Activated naive CD8-positive, alpha-beta T cell treated with anti-CD3 and anti-CD28 coated beads for 36 hours (primary cell): ENCODE measurements around the gene AHSA1. TPM values are rescaled to one million over a fixed set of nuclear protein-coding genes. Genes with fewer than 3 reads are reported as not detected.
"Not testable (repeated sequence)": the region's sequence is repeated elsewhere in the genome, so short reads cannot be mapped to it uniquely, and the experiment has no call there.

ENCODE experiments used
- DNase-seq: peaks from one replicate; pipeline ENCODE4 v3.0.0; 2021
- H3K27ac Mint-ChIP-seq: one replicate; pipeline ENCODE4 v1.8.0; 2022; ENCODE audit warnings: mild to moderate bottlenecking, moderate library complexity, mixed read lengths
- H3K27me3 Mint-ChIP-seq: one replicate; pipeline ENCODE4 v1.8.0; 2022; ENCODE audit warnings: mild to moderate bottlenecking, mixed read lengths
- H3K36me3 Mint-ChIP-seq: one replicate; pipeline ENCODE4 v1.8.0; 2021; ENCODE audit warnings: mild to moderate bottlenecking, mixed read lengths
- H3K4me1 Mint-ChIP-seq: one replicate; pipeline ENCODE4 v1.8.0; 2021; ENCODE audit warnings: mixed read lengths
- H3K4me3 Mint-ChIP-seq: one replicate; pipeline ENCODE4 v1.8.0; 2022; ENCODE audit warnings: mild to moderate bottlenecking, moderate library complexity, mixed read lengths
- H3K9me3 Mint-ChIP-seq: one replicate; pipeline ENCODE4 v1.8.0; 2022; ENCODE audit warnings: mixed read lengths
- total RNA-seq, 2 experiments: library from RNA; stranded (reverse); gene quantifications; one replicate each; pipeline ENCODE4 v1.2.3, GENCODE V29; 2021

Gene AHSA1
- 100 to 1,000 TPM; 381 to 390 TPM for total RNA-seq

GRCh38 chr14:77457522-77458248 is at the start of gene AHSA1, which contains the start of gene VIPAS39:
Gene AHSA1 (plus strand): TSS chr14:77458093. CDS start chr14:77458190, 97 bp downstream.
Gene VIPAS39 (minus strand): TSS chr14:77457601. CDS start chr14:77454102, 3,499 bp downstream.
- Mint-ChIP-seq H3K4me3 (peak within 1 kb of the TSS; percentile 100), H3K27me3 (no peaks in the 10 kb centered on the region), H3K27ac (peak within 1 kb of the TSS; percentile 100), H3K9me3 (no peaks in the 10 kb centered on the region), H3K36me3 (peaks cover 40% of the 10 kb centered on the region), H3K4me1 (peaks cover 28% of the 10 kb centered on the region)
- peak; percentile 91 for DNase-seq

GRCh38 chr14:77409131-77409533 is 48.8 kb upstream of the AHSA1 start:
- H3K36me3 Mint-ChIP-seq = no peaks in the 10 kb centered on the region
- peaks cover 12% of the 10 kb centered on the region for H3K4me1 Mint-ChIP-seq
- H3K9me3 Mint-ChIP-seq = no peaks in the 10 kb centered on the region
- H3K4me3 Mint-ChIP-seq = no peak overlapping the region
- no peaks in the 10 kb centered on the region for H3K27me3 Mint-ChIP-seq
- no peak overlapping the region for H3K27ac Mint-ChIP-seq
- DNase-seq = no peak

- H3K27ac Mint-ChIP-seq, H3K36me3 Mint-ChIP-seq, DNase-seq, H3K4me1 Mint-ChIP-seq, H3K4me3 Mint-ChIP-seq, H3K27me3 Mint-ChIP-seq: not testable (repeated sequence)
- H3K9me3 Mint-ChIP-seq = peaks cover 19% of the 10 kb centered on the region
Observed at GRCh38 chr14:77415403-77416030, 42.4 kb upstream of the AHSA1 start.

DNA sequence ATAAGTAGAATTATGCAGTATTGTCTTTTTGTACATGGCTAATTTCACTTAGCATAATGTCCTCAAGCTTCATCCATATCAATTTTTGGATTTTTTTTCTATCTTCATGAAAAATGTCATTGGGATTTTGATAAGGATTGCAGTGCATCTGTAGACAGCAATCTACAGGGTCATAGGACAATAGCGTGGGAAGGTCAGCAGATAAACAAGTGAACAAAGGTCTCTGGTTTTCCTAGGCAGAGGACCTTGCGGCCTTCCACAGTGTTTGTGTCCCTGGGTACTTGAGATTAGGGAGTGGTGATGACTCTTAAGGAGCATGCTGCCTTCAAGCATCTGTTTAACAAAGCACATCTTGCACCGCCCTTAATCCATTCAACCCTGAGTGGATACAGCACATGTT is 41.8 kb upstream of the AHSA1 start:
- not testable (repeated sequence) for H3K27me3 Mint-ChIP-seq, H3K27ac Mint-ChIP-seq, H3K36me3 Mint-ChIP-seq, H3K4me3 Mint-ChIP-seq, H3K4me1 Mint-ChIP-seq, DNase-seq
- H3K9me3 Mint-ChIP-seq = peaks cover 20% of the 10 kb centered on the region

- no peak overlapping the region for H3K4me3 Mint-ChIP-seq
- no peak overlapping the region for H3K27ac Mint-ChIP-seq
- no peaks in the 10 kb centered on the region for H3K27me3 Mint-ChIP-seq
- no peak for DNase-seq
- peaks cover 17% of the 10 kb centered on the region for H3K36me3 Mint-ChIP-seq
- peaks cover 20% of the 10 kb centered on the region for H3K9me3 Mint-ChIP-seq
- H3K4me1 Mint-ChIP-seq = no peaks in the 10 kb centered on the region
Observed at GRCh38 chr14:77416836-77417235, 41.1 kb upstream of the AHSA1 start.

- no peak overlapping the region for H3K4me3 Mint-ChIP-seq
- H3K27me3 Mint-ChIP-seq = no peaks in the 10 kb centered on the region
- H3K27ac Mint-ChIP-seq = no peak overlapping the region
- no peak for DNase-seq
- H3K4me1 Mint-ChIP-seq = no peaks in the 10 kb centered on the region
- peaks cover 20% of the 10 kb centered on the region for H3K9me3 Mint-ChIP-seq
- peaks cover 48% of the 10 kb centered on the region for H3K36me3 Mint-ChIP-seq
Observed at GRCh38 chr14:77421201-77421600, 36.7 kb upstream of the AHSA1 start.

- Mint-ChIP-seq H3K27ac (no peak within 1 kb of the TSS), H3K36me3 (peaks cover 60% of the 10 kb centered on the region), H3K4me3 (no peak within 1 kb of the TSS), H3K4me1 (no peaks in the 10 kb centered on the region), H3K27me3 (no peaks in the 10 kb centered on the region), H3K9me3 (peaks cover 12% of the 10 kb centered on the region)
- no peak for DNase-seq
Observed at GRCh38 chr14:77423423-77423822, 34.5 kb upstream of the AHSA1 start, which contains the start of gene NOXRED1. Gene NOXRED1 (minus strand): TSS chr14:77423523. CDS start chr14:77422889, 634 bp downstream.

GRCh38 chr14:77424862-77425261 is 33.0 kb upstream of the AHSA1 start:
- H3K4me3 Mint-ChIP-seq = no peak overlapping the region
- H3K36me3 Mint-ChIP-seq = peaks cover 62% of the 10 kb centered on the region
- H3K27me3 Mint-ChIP-seq = no peaks in the 10 kb centered on the region
- no peak for DNase-seq
- no peaks in the 10 kb centered on the region for H3K4me1 Mint-ChIP-seq
- H3K27ac Mint-ChIP-seq = no peak overlapping the region
- H3K9me3 Mint-ChIP-seq = peaks cover 6% of the 10 kb centered on the region

GRCh38 chr14:77426396-77426795 is 31.5 kb upstream of the AHSA1 start:
- no peaks in the 10 kb centered on the region for H3K4me1 Mint-ChIP-seq
- no peak overlapping the region for H3K27ac Mint-ChIP-seq
- H3K4me3 Mint-ChIP-seq = no peak overlapping the region
- no peak for DNase-seq
- no peaks in the 10 kb centered on the region for H3K27me3 Mint-ChIP-seq
- no peaks in the 10 kb centered on the region for H3K9me3 Mint-ChIP-seq
- peaks cover 55% of the 10 kb centered on the region for H3K36me3 Mint-ChIP-seq

- Mint-ChIP-seq H3K27ac (no peak overlapping the region), H3K4me1 (no peaks in the 10 kb centered on the region), H3K9me3 (no peaks in the 10 kb centered on the region), H3K4me3 (no peak overlapping the region), H3K27me3 (no peaks in the 10 kb centered on the region), H3K36me3 (peaks cover 11% of the 10 kb centered on the region)
- no peak for DNase-seq
Observed at GRCh38 chr14:77436042-77436441, 21.9 kb upstream of the AHSA1 start.

DNA sequence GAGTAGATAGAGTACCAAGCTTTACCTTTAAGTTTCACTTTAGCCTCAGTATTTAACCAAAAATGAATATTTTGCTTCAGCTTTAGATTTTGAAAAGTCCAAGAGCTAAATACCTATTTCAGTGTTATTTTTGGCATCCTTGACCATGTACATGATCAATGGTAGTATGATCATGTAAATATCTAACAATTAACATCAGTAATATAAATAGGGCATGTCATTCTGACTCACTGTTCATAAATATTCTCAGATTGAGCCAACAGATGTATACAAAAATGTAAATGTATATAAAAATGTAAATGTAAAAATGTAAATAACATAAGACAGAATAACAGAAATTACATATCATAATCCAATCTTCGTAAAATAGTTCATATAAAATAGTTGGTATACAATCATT is 19.3 kb upstream of the AHSA1 start:
- Mint-ChIP-seq H3K36me3 (peaks cover 11% of the 10 kb centered on the region), H3K27me3 (no peaks in the 10 kb centered on the region), H3K27ac (no peak overlapping the region), H3K9me3 (no peaks in the 10 kb centered on the region), H3K4me3 (no peak overlapping the region), H3K4me1 (no peaks in the 10 kb centered on the region)
- no peak for DNase-seq

- H3K27ac Mint-ChIP-seq = no peak overlapping the region
- no peaks in the 10 kb centered on the region for H3K9me3 Mint-ChIP-seq
- DNase-seq = no peak
- H3K27me3 Mint-ChIP-seq = no peaks in the 10 kb centered on the region
- no peaks in the 10 kb centered on the region for H3K4me1 Mint-ChIP-seq
- peaks cover 16% of the 10 kb centered on the region for H3K36me3 Mint-ChIP-seq
- H3K4me3 Mint-ChIP-seq = no peak overlapping the region
Observed at GRCh38 chr14:77439861-77440260, 18.0 kb upstream of the AHSA1 start.

- Mint-ChIP-seq H3K36me3 (peaks cover 10% of the 10 kb centered on the region), H3K27me3 (no peaks in the 10 kb centered on the region), H3K27ac (no peak overlapping the region), H3K4me3 (no peak overlapping the region), H3K4me1 (no peaks in the 10 kb centered on the region), H3K9me3 (no peaks in the 10 kb centered on the region)
- DNase-seq = no peak
Observed at GRCh38 chr14:77442196-77442595, 15.7 kb upstream of the AHSA1 start.

GRCh38 chr14:77455966-77456640 is 1.8 kb upstream of the AHSA1 start:
- Mint-ChIP-seq H3K27ac (peak overlapping the region; percentile 100), H3K4me1 (peaks cover 22% of the 10 kb centered on the region), H3K36me3 (peaks cover 25% of the 10 kb centered on the region), H3K27me3 (no peaks in the 10 kb centered on the region), H3K9me3 (no peaks in the 10 kb centered on the region), H3K4me3 (peak overlapping the region; percentile 100)
- no peak for DNase-seq

DNA sequence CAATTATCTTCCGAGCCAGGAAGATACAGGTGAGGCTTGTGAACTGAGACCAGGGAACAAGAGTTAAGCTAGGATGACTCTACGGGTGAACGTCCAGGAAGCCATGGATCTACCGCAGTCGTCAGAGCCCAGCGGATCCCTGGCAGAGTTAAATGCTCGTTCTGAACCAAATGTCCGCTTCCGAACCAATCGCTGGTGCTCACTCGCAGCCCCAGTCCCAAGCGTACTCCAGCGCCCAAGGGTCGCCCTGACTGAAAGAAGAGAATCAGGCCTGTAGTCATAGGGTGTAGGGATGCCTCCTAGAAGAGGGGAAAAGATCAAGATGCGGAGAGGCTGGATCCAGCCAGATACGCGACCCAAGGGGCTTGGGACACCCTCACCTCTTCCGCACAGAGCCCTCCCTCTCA is 775 bp upstream of the AHSA1 start:
- Mint-ChIP-seq H3K9me3 (no peaks in the 10 kb centered on the region), H3K4me3 (peak overlapping the region; percentile 100), H3K4me1 (peaks cover 27% of the 10 kb centered on the region), H3K27me3 (no peaks in the 10 kb centered on the region), H3K27ac (peak overlapping the region; percentile 100), H3K36me3 (peaks cover 35% of the 10 kb centered on the region)
- no peak for DNase-seq
